Activated T-helper 17 cell treated with anti-CD3 and anti-CD28 coated beads, Interleukin-2, amount 50 U/mL, for 72 hours (primary cell): ENCODE data around the gene MAD2L2. TPM values are rescaled to one million over a fixed set of nuclear protein-coding genes. Genes with fewer than 3 reads are reported as not detected.
"Not testable (repeated sequence)": the region's sequence is repeated elsewhere in the genome, so short reads cannot be mapped to it uniquely, and the experiment has no call there.

Experiments used
- ATAC-seq: fragments of 150-1000 bp; cut with Tn5 transposase; replicated peaks from 2 replicates; pipeline ENCODE4 v1.10.0; 2021; ENCODE audit warnings: mild to moderate bottlenecking, moderate library complexity
- H3K27ac Mint-ChIP-seq: one replicate; pipeline ENCODE4 v1.8.0; 2022; ENCODE audit warnings: mixed read lengths
- H3K27me3 Mint-ChIP-seq: one replicate; pipeline ENCODE4 v1.8.0; 2022; ENCODE audit warnings: mixed read lengths
- H3K36me3 Mint-ChIP-seq: one replicate; pipeline ENCODE4 v1.8.0; 2022; ENCODE audit warnings: low read depth, mild to moderate bottlenecking, mixed read lengths
- H3K4me1 Mint-ChIP-seq: one replicate; pipeline ENCODE4 v1.8.0; 2022; ENCODE audit warnings: mixed read lengths
- H3K4me3 Mint-ChIP-seq: one replicate; pipeline ENCODE4 v1.8.0; 2022; ENCODE audit warnings: mild to moderate bottlenecking, mixed read lengths
- H3K9me3 Mint-ChIP-seq: one replicate; pipeline ENCODE4 v1.8.0; 2022; ENCODE audit warnings: mixed read lengths
- total RNA-seq, 2 donors: library from RNA; stranded (reverse); gene quantifications; one replicate each; pipeline ENCODE4 v1.2.3, GENCODE V29; 2022

MAD2L2 gene
- total RNA-seq, 2 donors from 2014 or later, result 63.1 to 63.3 TPM

GRCh38 chr1:11646317-11646716, 34.6 kb downstream of the MAD2L2 start:
- H3K27me3 Mint-ChIP-seq, result no peaks in the 10 kb centered on the region
- no peak overlapping the region for H3K27ac Mint-ChIP-seq
- no peak overlapping the region for H3K4me3 Mint-ChIP-seq
- H3K4me1 Mint-ChIP-seq, result peaks cover 5% of the 10 kb centered on the region
- H3K9me3 Mint-ChIP-seq, result no peaks in the 10 kb centered on the region
- H3K36me3 Mint-ChIP-seq, result no peaks in the 10 kb centered on the region
- ATAC-seq, result no peak

- H3K27ac Mint-ChIP-seq, result no peak overlapping the region
- no peaks in the 10 kb centered on the region for H3K9me3 Mint-ChIP-seq
- H3K4me1 Mint-ChIP-seq, result peaks cover 2% of the 10 kb centered on the region
- no peaks in the 10 kb centered on the region for H3K27me3 Mint-ChIP-seq
- no peak overlapping the region for H3K4me3 Mint-ChIP-seq
- no peaks in the 10 kb centered on the region for H3K36me3 Mint-ChIP-seq
- ATAC-seq, result peak; percentile 67
These were observed 35.2 kb downstream of the MAD2L2 start for GRCh38 chr1:11645670-11646265.

DNA sequence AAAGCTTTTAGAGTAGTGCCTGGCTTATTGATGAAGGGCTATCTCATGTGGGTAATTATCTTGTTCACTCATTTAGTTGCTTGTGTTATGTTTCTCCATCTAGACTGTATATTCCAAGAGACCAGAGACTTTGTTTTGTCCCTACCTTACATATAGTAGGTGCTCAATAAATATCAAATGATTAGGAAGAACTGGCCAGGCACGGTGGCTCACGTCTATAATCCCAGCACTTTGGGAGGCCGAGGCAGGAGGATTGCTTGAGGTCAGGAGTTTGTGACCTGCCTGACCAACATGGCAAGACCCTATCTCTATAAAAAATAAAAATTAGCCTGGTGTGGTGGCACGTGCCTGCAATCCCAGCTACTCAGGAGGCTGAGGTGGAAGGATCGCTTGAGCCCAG, 35.7 kb downstream of the MAD2L2 start:
- Mint-ChIP-seq H3K4me3 (no peak overlapping the region), H3K4me1 (no peaks in the 10 kb centered on the region), H3K27ac (no peak overlapping the region), H3K9me3 (no peaks in the 10 kb centered on the region), H3K27me3 (no peaks in the 10 kb centered on the region), H3K36me3 (no peaks in the 10 kb centered on the region)
- ATAC-seq, result no peak

DNA sequence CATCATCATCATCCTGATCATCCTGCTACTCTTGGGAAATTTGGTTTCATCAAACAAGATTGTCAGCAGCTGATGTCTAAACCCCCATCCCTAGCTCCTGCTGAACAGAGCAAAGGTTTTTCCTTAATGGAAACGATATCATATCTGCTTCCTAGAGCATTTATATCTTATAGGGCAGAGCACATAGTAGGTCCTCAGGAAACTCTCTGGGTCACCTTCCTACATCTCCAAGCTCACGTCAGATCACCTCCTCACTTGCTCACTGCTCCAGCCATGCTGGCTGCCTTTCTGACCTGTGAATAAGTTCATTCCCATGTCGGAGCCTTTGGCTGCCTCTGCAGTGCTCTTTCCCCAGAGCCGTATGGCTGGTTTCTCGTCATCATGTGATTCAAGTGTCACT, 37.2 kb downstream of the MAD2L2 start:
- ATAC-seq, result no peak
- Mint-ChIP-seq H3K27me3 (no peaks in the 10 kb centered on the region), H3K9me3 (no peaks in the 10 kb centered on the region), H3K36me3 (no peaks in the 10 kb centered on the region), H3K4me1 (no peaks in the 10 kb centered on the region), H3K4me3 (no peak overlapping the region), H3K27ac (no peak overlapping the region)

GRCh38 chr1:11642418-11643017, 38.4 kb downstream of the MAD2L2 start:
- H3K9me3 Mint-ChIP-seq, H3K27ac Mint-ChIP-seq, H3K4me3 Mint-ChIP-seq, H3K4me1 Mint-ChIP-seq, H3K36me3 Mint-ChIP-seq, H3K27me3 Mint-ChIP-seq: not testable (repeated sequence)
- ATAC-seq, result peak; percentile 82

GRCh38 chr1:11641776-11642305, 39.1 kb downstream of the MAD2L2 start:
- H3K9me3 Mint-ChIP-seq, result no peaks in the 10 kb centered on the region
- no peak for ATAC-seq
- no peaks in the 10 kb centered on the region for H3K36me3 Mint-ChIP-seq
- no peak overlapping the region for H3K4me3 Mint-ChIP-seq
- H3K4me1 Mint-ChIP-seq, result no peaks in the 10 kb centered on the region
- no peak overlapping the region for H3K27ac Mint-ChIP-seq
- H3K27me3 Mint-ChIP-seq, result peaks cover under 1% of the 10 kb centered on the region

- Mint-ChIP-seq H3K27ac (no peak overlapping the region), H3K27me3 (peaks cover 5% of the 10 kb centered on the region), H3K4me3 (no peak overlapping the region), H3K9me3 (no peaks in the 10 kb centered on the region), H3K36me3 (no peaks in the 10 kb centered on the region), H3K4me1 (no peaks in the 10 kb centered on the region)
- ATAC-seq, result no peak
These were observed 40.0 kb downstream of the MAD2L2 start for GRCh38 chr1:11640944-11641343.

DNA sequence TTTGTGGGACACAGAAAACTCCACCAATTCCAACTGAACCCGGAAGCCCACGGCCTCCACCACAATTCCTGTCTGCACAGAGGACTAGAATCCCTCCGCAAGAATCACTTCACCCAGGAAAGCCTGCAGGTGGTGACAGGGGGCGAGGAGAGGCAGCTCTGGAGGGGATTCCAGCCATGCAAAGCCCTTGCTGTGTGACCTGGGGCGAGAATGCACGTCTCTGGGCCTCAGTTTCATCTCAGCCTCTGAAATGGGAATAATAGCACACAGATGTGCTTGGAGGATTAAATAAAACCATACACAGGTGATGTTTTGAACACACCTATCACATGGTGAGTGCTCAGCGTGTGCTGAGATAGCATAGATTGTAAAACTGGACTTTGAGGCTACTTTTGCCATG, 40.8 kb downstream of the MAD2L2 start:
- no peaks in the 10 kb centered on the region for H3K9me3 Mint-ChIP-seq
- H3K36me3 Mint-ChIP-seq, result no peaks in the 10 kb centered on the region
- no peak overlapping the region for H3K27ac Mint-ChIP-seq
- no peaks in the 10 kb centered on the region for H3K4me1 Mint-ChIP-seq
- no peak for ATAC-seq
- H3K4me3 Mint-ChIP-seq, result no peak overlapping the region
- peaks cover 7% of the 10 kb centered on the region for H3K27me3 Mint-ChIP-seq

- no peaks in the 10 kb centered on the region for H3K9me3 Mint-ChIP-seq
- peaks cover 7% of the 10 kb centered on the region for H3K27me3 Mint-ChIP-seq
- no peak overlapping the region for H3K4me3 Mint-ChIP-seq
- no peak overlapping the region for H3K27ac Mint-ChIP-seq
- H3K4me1 Mint-ChIP-seq, result no peaks in the 10 kb centered on the region
- ATAC-seq, result no peak
- H3K36me3 Mint-ChIP-seq, result no peaks in the 10 kb centered on the region
These were observed 41.6 kb downstream of the MAD2L2 start for GRCh38 chr1:11639372-11639771.

GRCh38 chr1:11638121-11638520, 42.8 kb downstream of the MAD2L2 start:
- H3K4me1 Mint-ChIP-seq, result no peaks in the 10 kb centered on the region
- peaks cover 10% of the 10 kb centered on the region for H3K27me3 Mint-ChIP-seq
- no peak overlapping the region for H3K4me3 Mint-ChIP-seq

DNA sequence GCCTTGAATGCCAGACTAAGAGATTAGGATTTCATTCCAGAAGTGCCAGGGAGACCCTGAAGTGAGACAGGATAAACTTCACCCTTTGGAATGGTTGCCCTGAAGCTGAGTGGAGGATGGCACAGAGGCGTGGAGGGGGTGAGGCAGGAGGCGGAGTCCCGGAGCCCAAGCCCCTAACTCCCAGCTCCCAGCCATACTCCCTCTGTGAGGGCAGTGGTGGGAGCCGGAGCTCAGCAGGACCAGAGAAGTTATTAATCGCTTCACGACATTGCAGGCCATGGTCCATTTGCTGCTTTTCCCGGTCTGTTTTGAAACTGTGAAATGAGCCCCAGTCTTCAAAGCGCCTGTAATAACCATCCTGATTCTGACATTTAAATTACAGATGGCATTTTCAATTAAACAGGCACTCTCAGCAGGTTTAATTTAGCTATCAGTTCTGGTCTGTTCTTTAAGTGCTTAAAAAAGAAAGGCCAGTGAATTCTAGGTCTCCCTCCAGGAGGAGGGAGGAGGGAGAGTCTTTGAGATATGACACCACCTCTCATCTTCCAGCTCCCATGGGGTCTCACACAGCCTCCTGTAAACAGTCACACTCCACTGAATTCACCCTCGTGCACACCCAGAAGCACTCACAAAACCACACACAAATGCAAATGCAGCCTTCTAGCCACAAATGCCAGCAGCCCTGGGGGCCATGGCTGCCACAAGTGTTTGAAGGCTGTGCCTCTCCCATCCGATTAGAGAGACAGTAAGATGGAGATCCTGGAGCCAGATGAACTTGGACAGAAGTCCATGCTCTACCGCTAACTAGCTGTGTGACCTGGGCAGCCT, 46.4 kb downstream of the MAD2L2 start:
- H3K4me1 Mint-ChIP-seq, result no peaks in the 10 kb centered on the region
- no peak overlapping the region for H3K4me3 Mint-ChIP-seq
- H3K36me3 Mint-ChIP-seq, result no peaks in the 10 kb centered on the region
- no peaks in the 10 kb centered on the region for H3K9me3 Mint-ChIP-seq
- H3K27me3 Mint-ChIP-seq, result peaks cover 13% of the 10 kb centered on the region
- ATAC-seq, result no peak
- no peak overlapping the region for H3K27ac Mint-ChIP-seq

More at GRCh38 chr1:11638121-11638520, 42.8 kb downstream of the MAD2L2 start:
- H3K36me3 Mint-ChIP-seq, result no peaks in the 10 kb centered on the region
- H3K9me3 Mint-ChIP-seq, result no peaks in the 10 kb centered on the region
- no peak overlapping the region for H3K27ac Mint-ChIP-seq
- no peak for ATAC-seq

- Mint-ChIP-seq H3K27me3 (peaks cover 30% of the 10 kb centered on the region), H3K4me1 (no peaks in the 10 kb centered on the region), H3K36me3 (no peaks in the 10 kb centered on the region), H3K9me3 (no peaks in the 10 kb centered on the region), H3K27ac (no peak overlapping the region), H3K4me3 (no peak overlapping the region)
- no peak for ATAC-seq
These were observed 51.5 kb downstream of the MAD2L2 start for GRCh38 chr1:11629184-11630016.

GRCh38 chr1:11628767-11629166, 52.2 kb downstream of the MAD2L2 start:
- H3K4me3 Mint-ChIP-seq, result no peak overlapping the region
- peaks cover 27% of the 10 kb centered on the region for H3K27me3 Mint-ChIP-seq
- ATAC-seq, result no peak
- H3K9me3 Mint-ChIP-seq, result no peaks in the 10 kb centered on the region
- no peaks in the 10 kb centered on the region for H3K36me3 Mint-ChIP-seq
- no peak overlapping the region for H3K27ac Mint-ChIP-seq
- no peaks in the 10 kb centered on the region for H3K4me1 Mint-ChIP-seq

- Mint-ChIP-seq H3K9me3 (no peaks in the 10 kb centered on the region), H3K27ac (no peak overlapping the region), H3K27me3 (peaks cover 27% of the 10 kb centered on the region), H3K4me1 (no peaks in the 10 kb centered on the region), H3K4me3 (no peak overlapping the region), H3K36me3 (no peaks in the 10 kb centered on the region)
- no peak for ATAC-seq
These were observed 54.4 kb downstream of the MAD2L2 start for GRCh38 chr1:11626551-11626950.
